Erythroblast (primary cell): ENCODE data around the gene ZNF516.

Experiments used
- GATA1 ChIP-seq: IDR thresholded peaks from 2 replicates; pipeline ENCODE4 v1.6.1; 2011; ENCODE audit warnings: low read depth, mild to moderate bottlenecking, control low read depth, low read length, moderate library complexity
- POLR2A ChIP-seq: IDR thresholded peaks from 2 replicates; pipeline ENCODE4 v1.6.1; 2011; ENCODE audit warnings: mild to moderate bottlenecking, low read length

DNA sequence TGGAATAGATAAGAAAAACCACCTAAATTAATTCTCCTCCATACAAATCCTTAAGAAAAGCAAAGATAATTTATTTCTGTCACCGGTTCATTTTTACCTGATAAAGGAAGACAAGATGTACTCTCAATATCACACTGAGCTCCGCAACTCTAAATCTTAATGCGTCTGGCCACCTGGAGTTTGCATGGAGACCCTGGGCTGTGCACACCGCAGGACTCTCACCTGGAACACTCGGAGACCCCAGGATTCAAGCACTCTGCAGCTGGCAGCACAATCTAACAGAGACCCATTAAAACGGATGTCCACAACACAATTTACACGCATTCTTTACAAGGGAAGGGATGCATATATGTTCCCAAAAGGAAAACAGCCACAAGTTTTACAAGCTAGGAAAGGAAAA lies 72.2 kb downstream of the ZNF516 start:
- TF ChIP-seq POLR2A (no peak), GATA1 (no peak)
